Ishikawa (cell line): ENCODE data around the gene CNTNAP2.

Source experiments
- EGR1 ChIP-seq: IDR thresholded peaks from 2 replicates; pipeline ENCODE4 v1.6.1; 2012
- EP300 ChIP-seq: IDR thresholded peaks from 2 replicates; pipeline ENCODE4 v1.6.1; 2012; ENCODE audit warnings: borderline replicate concordance
- RAD21 ChIP-seq: IDR thresholded peaks from 2 replicates; pipeline ENCODE4 v1.6.1; 2012; ENCODE audit warnings: low read depth
- TF ChIP-seq, protein P1 (sequence below): IDR thresholded peaks from 2 replicates; pipeline ENCODE4 v1.6.1; 2012
- TF ChIP-seq, protein P2 (sequence below): IDR thresholded peaks from 2 replicates; pipeline ENCODE4 v1.6.1; 2012; ENCODE audit warnings: low read depth, mild to moderate bottlenecking

DNA sequence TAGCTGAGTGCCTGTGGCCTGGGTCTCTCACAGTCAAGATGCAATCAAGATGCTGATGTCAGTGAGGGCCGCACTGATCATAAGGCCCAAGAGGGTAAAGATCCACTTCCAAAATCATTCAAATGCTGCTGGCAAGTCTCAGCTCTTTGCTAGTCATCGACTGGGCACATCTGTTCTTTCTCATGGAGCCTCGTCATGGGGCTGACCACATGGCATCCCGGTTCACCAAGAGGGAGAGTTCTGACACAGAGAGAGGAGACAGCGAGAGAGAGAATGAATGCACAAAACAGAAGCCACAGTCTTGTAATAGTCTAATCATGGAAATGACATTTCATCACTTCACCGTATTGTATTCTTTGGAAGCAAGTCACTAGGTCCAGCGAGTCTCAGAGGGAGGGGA, 1406.5 kb downstream of the CNTNAP2 start:
- TF ChIP-seq RAD21 (no peak), EGR1 (no peak), EP300 (no peak)
- TF ChIP-seq, protein P1, sequence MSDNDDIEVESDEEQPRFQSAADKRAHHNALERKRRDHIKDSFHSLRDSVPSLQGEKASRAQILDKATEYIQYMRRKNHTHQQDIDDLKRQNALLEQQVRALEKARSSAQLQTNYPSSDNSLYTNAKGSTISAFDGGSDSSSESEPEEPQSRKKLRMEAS = no peak
- TF ChIP-seq, protein P2, sequence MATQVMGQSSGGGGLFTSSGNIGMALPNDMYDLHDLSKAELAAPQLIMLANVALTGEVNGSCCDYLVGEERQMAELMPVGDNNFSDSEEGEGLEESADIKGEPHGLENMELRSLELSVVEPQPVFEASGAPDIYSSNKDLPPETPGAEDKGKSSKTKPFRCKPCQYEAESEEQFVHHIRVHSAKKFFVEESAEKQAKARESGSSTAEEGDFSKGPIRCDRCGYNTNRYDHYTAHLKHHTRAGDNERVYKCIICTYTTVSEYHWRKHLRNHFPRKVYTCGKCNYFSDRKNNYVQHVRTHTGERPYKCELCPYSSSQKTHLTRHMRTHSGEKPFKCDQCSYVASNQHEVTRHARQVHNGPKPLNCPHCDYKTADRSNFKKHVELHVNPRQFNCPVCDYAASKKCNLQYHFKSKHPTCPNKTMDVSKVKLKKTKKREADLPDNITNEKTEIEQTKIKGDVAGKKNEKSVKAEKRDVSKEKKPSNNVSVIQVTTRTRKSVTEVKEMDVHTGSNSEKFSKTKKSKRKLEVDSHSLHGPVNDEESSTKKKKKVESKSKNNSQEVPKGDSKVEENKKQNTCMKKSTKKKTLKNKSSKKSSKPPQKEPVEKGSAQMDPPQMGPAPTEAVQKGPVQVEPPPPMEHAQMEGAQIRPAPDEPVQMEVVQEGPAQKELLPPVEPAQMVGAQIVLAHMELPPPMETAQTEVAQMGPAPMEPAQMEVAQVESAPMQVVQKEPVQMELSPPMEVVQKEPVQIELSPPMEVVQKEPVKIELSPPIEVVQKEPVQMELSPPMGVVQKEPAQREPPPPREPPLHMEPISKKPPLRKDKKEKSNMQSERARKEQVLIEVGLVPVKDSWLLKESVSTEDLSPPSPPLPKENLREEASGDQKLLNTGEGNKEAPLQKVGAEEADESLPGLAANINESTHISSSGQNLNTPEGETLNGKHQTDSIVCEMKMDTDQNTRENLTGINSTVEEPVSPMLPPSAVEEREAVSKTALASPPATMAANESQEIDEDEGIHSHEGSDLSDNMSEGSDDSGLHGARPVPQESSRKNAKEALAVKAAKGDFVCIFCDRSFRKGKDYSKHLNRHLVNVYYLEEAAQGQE = no peak
